GM19455 (cell line): Measurements from ENCODE around the gene PARD3.

Experiments used
- ATAC-seq: cut with Tn5 transposase; IDR thresholded peaks from one replicate; pipeline ENCODE4 v1.9.1; 2021; ENCODE audit not compliant: unreplicated experiment

Gene PARD3

GRCh38 chr10:34203966-34204630, 611.0 kb downstream of the PARD3 start:
- ATAC-seq: no peak

- ATAC-seq: no peak
These were observed 614.7 kb downstream of the PARD3 start for GRCh38 chr10:34200355-34200901.

DNA sequence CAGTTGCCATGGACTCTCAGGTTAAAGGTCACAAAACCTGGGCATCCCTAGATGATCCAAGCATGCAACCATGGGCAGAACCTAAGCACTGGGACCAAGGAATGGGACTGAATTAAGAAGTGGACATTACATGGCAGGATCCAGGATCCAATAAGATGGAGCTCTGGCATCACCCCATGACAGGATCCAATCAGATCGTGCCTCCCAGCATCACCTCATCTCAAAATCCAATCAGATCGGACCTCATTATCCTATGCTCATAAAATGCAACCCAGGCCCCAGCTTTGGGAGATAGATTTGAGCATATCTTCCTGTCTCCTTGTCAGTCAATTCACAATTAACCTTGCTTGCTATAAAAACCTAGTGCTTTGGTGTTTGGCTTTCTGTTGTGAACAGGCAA, 616.1 kb downstream of the PARD3 start:
- ATAC-seq: no peak

- no peak for ATAC-seq
These were observed 619.0 kb downstream of the PARD3 start for GRCh38 chr10:34196058-34196433.

GRCh38 chr10:34195364-34196057, 619.6 kb downstream of the PARD3 start:
- ATAC-seq: no peak

GRCh38 chr10:34193931-34194626, 621.0 kb downstream of the PARD3 start:
- no peak for ATAC-seq

DNA sequence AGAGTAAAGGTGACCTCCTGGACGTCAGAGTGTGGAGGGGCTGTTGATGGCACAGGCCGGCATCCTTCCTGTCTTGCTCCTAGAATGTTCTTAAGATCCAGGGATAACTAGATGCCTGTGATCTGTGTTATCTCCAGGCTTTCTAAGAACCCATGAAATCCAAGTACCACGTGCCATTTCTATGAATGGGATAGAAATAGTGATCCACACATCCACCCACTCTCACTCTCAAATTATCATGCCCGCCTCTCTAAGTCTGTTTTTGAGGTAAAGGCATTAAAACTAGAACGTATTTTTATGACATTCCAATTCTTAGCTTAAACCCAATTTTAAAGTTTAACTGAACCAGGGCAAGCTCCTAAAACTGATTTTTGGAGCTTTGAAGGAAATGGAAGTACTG, 622.5 kb downstream of the PARD3 start:
- ATAC-seq: no peak

GRCh38 chr10:34191406-34191805, 623.7 kb downstream of the PARD3 start:
- no peak for ATAC-seq

- ATAC-seq: no peak
These were observed 624.5 kb downstream of the PARD3 start for GRCh38 chr10:34190580-34190979.

GRCh38 chr10:34189830-34190229, 625.3 kb downstream of the PARD3 start:
- ATAC-seq: no peak

DNA sequence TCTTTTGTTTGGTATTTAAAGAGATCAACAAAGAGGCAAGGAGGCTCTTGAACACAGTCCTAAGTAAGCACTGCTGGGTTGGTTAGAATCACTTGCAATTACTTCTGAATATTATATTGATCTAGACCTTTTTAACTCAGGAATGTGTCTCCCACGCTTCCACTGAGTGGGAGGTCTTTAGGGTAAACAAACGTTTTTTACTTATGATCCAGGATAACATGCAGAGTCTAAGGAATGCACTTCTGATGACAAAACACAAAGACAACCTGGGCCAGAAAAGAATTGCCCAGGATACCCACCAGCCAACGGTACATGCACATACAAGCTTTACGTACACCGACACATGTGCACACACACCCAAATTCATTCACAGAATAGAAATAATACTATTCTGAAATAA, 626.9 kb downstream of the PARD3 start:
- ATAC-seq: no peak

DNA sequence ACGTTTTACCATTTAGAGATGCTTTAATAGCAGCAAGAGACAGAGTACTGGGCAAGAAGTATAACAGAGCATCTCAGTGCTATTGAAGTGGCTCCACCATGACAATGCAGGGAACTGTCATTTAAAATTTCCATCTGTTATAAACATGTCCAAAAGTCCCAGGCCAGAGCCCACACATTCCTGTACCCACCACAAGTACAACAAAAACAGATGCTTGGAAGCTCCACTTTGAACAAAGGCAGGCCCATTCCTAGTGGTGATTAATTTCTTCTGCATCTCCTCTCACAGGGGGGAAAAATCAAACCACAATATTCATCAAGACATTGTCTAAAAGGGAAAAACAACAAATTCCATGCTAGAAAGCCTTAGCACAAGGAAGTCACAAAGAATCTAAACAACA, 627.9 kb downstream of the PARD3 start:
- ATAC-seq: no peak

- no peak for ATAC-seq
These were observed 628.4 kb downstream of the PARD3 start for GRCh38 chr10:34186745-34187144.

- ATAC-seq: no peak
These were observed 629.1 kb downstream of the PARD3 start for GRCh38 chr10:34185998-34186397.

GRCh38 chr10:34184939-34185386, 630.1 kb downstream of the PARD3 start:
- no peak for ATAC-seq

DNA sequence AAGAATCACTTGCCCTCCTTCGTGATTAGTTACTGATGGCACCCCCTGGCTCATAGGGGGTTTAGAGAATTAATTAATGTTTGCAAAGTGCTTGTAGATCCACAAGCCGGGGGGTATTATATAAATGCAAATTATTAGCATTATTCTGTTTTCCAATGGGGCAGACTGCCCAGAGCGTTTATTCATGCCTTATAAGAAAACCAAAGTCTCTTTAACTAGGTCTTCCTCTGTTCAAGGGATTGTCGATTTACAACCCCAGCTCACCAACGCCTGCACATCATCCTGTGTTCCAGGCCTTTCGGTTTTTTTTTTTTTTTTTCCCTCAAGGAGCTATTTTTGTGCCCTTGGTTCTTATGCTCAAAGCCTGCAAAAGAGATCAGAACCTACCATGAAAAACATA, 630.7 kb downstream of the PARD3 start:
- no peak for ATAC-seq

DNA sequence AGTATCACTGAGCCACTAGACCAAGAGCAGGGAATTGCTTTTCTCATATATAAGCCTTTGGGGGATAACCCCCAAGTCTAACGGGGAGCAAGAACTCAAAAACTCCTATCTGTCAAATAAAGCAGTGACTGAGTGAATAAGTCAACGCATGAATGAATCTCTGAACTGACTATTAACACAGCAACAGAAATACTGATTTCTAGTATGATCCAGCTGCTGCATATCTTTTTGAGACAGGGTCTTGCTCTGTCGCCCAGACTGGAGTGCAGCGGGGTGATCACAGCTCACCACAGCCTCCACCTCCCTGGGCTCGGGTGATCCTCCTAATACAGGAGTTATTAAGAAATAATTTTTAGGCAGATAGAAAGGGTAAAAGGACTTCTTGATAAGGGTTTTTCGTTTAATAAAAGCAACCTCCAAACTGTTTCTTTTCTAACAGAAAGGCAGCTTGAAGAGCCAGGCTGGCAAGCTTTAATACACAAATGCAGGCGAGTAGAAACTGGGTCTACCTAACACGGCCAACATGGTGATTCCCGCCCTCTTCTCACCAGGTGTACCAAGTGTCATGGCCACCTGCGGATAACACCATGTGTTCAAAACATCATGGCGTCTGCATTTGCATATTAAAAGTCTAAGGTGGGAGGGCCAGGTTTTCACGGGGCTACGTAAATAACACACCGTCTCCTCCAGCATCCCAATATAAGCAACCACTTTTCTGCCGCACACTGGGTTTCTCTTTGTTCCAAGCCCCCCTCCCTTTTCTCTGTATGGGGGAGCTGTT, 631.9 kb downstream of the PARD3 start:
- ATAC-seq: no peak

GRCh38 chr10:34181553-34182300, 633.4 kb downstream of the PARD3 start:
- ATAC-seq: no peak

- no peak for ATAC-seq
These were observed 634.3 kb downstream of the PARD3 start for GRCh38 chr10:34180749-34181148.

GRCh38 chr10:34179280-34179679, 635.8 kb downstream of the PARD3 start:
- ATAC-seq: no peak
